GM12878 (cell line): Measurements from ENCODE around the gene BCLAF1. TPM values are rescaled to one million over a fixed set of nuclear protein-coding genes. Genes with fewer than 3 reads are reported as not detected.

Source experiments
- ATAC-seq: fragments of 200-7000 bp; cut with Tn5 transposase; 3 replicates; pipeline ENCODE4 v1.9.1; 2020; ENCODE audit warnings: mild to moderate bottlenecking, moderate library complexity
- BruUV-seq: library from RNA; stranded (reverse); fragments of 400-500 nt; replicated peaks from 2 replicates; lab custom pipeline; 2021; lab: Mats Ljungman, UMichigan
- CTCF ChIA-PET: fragments of 300-600 bp; sonication (Branson Sonifier 250); formaldehyde crosslinking; extraction: SDS; loops from one replicate; lab custom pipeline; 2021; ENCODE audit warnings: inconsistent platforms; lab: Yijun Ruan, JAX
- POLR2A ChIA-PET: fragments of 350-600 bp; formaldehyde crosslinking; extraction: SDS; loops from one replicate; lab custom pipeline; 2021; ENCODE audit warnings: inconsistent platforms; lab: Charles Lee
- RAD21 ChIA-PET: fragments of 300-600 bp; sonication (Branson Sonifier 250); formaldehyde crosslinking; loops from one replicate; lab custom pipeline; 2023; ENCODE audit warnings: antibody characterized with exemption; ENCODE audit not compliant: unreplicated experiment; lab: Charles Lee
- SMC1A ChIA-PET: fragments of 300-600 bp; sonication (Branson Sonifier 250); formaldehyde crosslinking; loops from one replicate; lab custom pipeline; 2023; ENCODE audit not compliant: unreplicated experiment, uncharacterized antibody; lab: Charles Lee
- DNase-seq: peaks from one replicate; pipeline ENCODE4 v3.0.0-alpha.2; 2011; ENCODE audit warnings: low read depth, low spot score
- FAIRE-seq: peaks from 3 replicates; lab custom pipeline; 2011; peaks lifted over from hg19 to GRCh38; lab: Jason Lieb, UNC
- H2AFZ ChIP-seq: 2 replicates; pipeline ENCODE4 v1.6.0; 2011; ENCODE audit warnings: low read depth, low read length, control low read depth; ENCODE audit not compliant: control insufficient read depth
- H3K27ac ChIP-seq: 2 replicates; pipeline ENCODE4 v1.5.1; 2011; ENCODE audit warnings: control low read depth; ENCODE audit not compliant: control insufficient read depth, insufficient read depth
- H3K27me3 ChIP-seq, 2 experiments: replicated peaks in 1 of 2; 2 replicates each; pipeline versions ENCODE4 v1.6.0 to v1.6.1; 2011; ENCODE audit warnings: low read length in 1 of 2; ENCODE audit not compliant: control insufficient read depth in 2 of 2, insufficient read depth in 2 of 2
- H3K36me3 ChIP-seq, 2 experiments: 2 replicates each; pipeline ENCODE4 v1.5.1; 2011; ENCODE audit warnings: low read length in 1 of 2; ENCODE audit not compliant: control insufficient read depth in 2 of 2, insufficient read depth in 2 of 2
- H3K4me1 ChIP-seq: 2 replicates; pipeline ENCODE4 v1.6.1; 2011; ENCODE audit warnings: mild to moderate bottlenecking, low read length, moderate library complexity, mixed read lengths; ENCODE audit not compliant: control insufficient read depth, insufficient read depth
- H3K4me2 ChIP-seq: 2 replicates; pipeline ENCODE4 v1.6.0; 2011; ENCODE audit warnings: control low read depth; ENCODE audit not compliant: control insufficient read depth, insufficient read depth
- H3K4me3 ChIP-seq: fragments of 200-600 bp; sonication (generic); 2 replicates; pipeline ENCODE4 v1.5.1; 2016
- H3K79me2 ChIP-seq: 2 replicates; pipeline ENCODE4 v1.6.0; 2011; ENCODE audit warnings: low read length; ENCODE audit not compliant: control insufficient read depth, insufficient read depth
- H3K9ac ChIP-seq: 2 replicates; pipeline ENCODE4 v1.8.0; 2011; ENCODE audit warnings: low read length, control low read depth, mixed read lengths; ENCODE audit not compliant: control insufficient read depth, insufficient read depth
- H3K9me3 ChIP-seq: replicated peaks from 3 replicates; pipeline ENCODE4 v1.5.1; 2011; ENCODE audit warnings: mild to moderate bottlenecking, low read length; ENCODE audit not compliant: control insufficient read depth, insufficient read depth
- H4K20me1 ChIP-seq: 2 replicates; pipeline ENCODE4 v1.6.0; 2011; ENCODE audit not compliant: control insufficient read depth, insufficient read depth
- BCLAF1 ChIP-seq: fragments of 450-650 bp; IDR thresholded peaks from 2 replicates; pipeline ENCODE4 v1.6.1; 2017; ENCODE audit warnings: antibody characterized with exemption, mild to moderate bottlenecking, moderate library complexity
- CBX3 ChIP-seq: fragments of 200-600 bp; sonication (generic); IDR thresholded peaks from 2 replicates; pipeline ENCODE4 v1.6.1; 2016; ENCODE audit warnings: low read depth, borderline replicate concordance
- CEBPB ChIP-seq, 2 experiments: fragments of 150-350 bp in 1 of 2; IDR thresholded peaks; 2 replicates each; pipeline ENCODE4 v1.6.1; 2012 to 2014; ENCODE audit warnings: low read depth in 2 of 2, low read length in 2 of 2, borderline replicate concordance in 1 of 2, inconsistent platforms in 1 of 2
- CHD1 ChIP-seq: IDR thresholded peaks from 2 replicates; pipeline ENCODE4 v1.6.1; 2012; ENCODE audit warnings: low read depth, low read length, improper control_type of control experiment
- CREB1 ChIP-seq: IDR thresholded peaks from 2 replicates; pipeline ENCODE4 v1.6.1; 2012; ENCODE audit warnings: low read depth, mild to moderate bottlenecking, inconsistent platforms
- FOXK2 ChIP-seq: fragments of 450-650 bp; IDR thresholded peaks from 2 replicates; pipeline ENCODE4 v1.6.1; 2017; ENCODE audit warnings: mild to moderate bottlenecking, moderate library complexity
- JUND ChIP-seq: IDR thresholded peaks from 2 replicates; pipeline ENCODE4 v1.6.1; 2012; ENCODE audit warnings: low read depth, mild to moderate bottlenecking, low read length, improper control_type of control experiment, moderate library complexity
- LARP7 ChIP-seq: fragments of 450-650 bp; IDR thresholded peaks from 2 replicates; pipeline ENCODE4 v1.6.1; 2017; ENCODE audit warnings: mild to moderate bottlenecking
- MEF2A ChIP-seq: IDR thresholded peaks from 2 replicates; pipeline ENCODE4 v1.6.1; 2011; ENCODE audit warnings: low read depth, mild to moderate bottlenecking, low read length, moderate library complexity; ENCODE audit not compliant: insufficient read depth
- NBN ChIP-seq: fragments of 450-650 bp; IDR thresholded peaks from 2 replicates; pipeline ENCODE4 v1.6.1; 2016
- NR2C1 ChIP-seq: fragments of 450-650 bp; IDR thresholded peaks from 2 replicates; pipeline ENCODE4 v1.6.1; 2017; ENCODE audit warnings: antibody characterized with exemption, mild to moderate bottlenecking, moderate library complexity
- RELB ChIP-seq: fragments of 450-650 bp; IDR thresholded peaks from 2 replicates; pipeline ENCODE4 v1.6.1; 2017; ENCODE audit warnings: low read depth, mild to moderate bottlenecking, moderate library complexity
- SUPT20H ChIP-seq: IDR thresholded peaks from 2 replicates; pipeline ENCODE4 v1.6.1; 2011; ENCODE audit warnings: low read depth, mild to moderate bottlenecking, low read length, moderate library complexity, borderline replicate concordance; ENCODE audit not compliant: control insufficient read depth
- ZBTB11 ChIP-seq: fragments of 450-650 bp; formaldehyde crosslinking; IDR thresholded peaks from 2 replicates; pipeline ENCODE4 v1.5.0; 2022; ENCODE audit warnings: mild to moderate bottlenecking, missing genetic modification characterization
- ZNF384 ChIP-seq: IDR thresholded peaks from 2 replicates; pipeline ENCODE4 v1.6.1; 2012; ENCODE audit warnings: low read depth, mild to moderate bottlenecking, low read length, improper control_type of control experiment, borderline replicate concordance
- ZZZ3 ChIP-seq: IDR thresholded peaks from 2 replicates; pipeline ENCODE4 v1.6.1; 2011; ENCODE audit warnings: low read depth; ENCODE audit not compliant: control insufficient read depth, insufficient read length
- WGBS: methylation state at CpG from one replicate; pipeline ENCODE4 v1.1.6; 2016; ENCODE audit warnings: low lambda C conversion rate; ENCODE audit not compliant: insufficient replicate concordance, insufficient coverage; ENCODE audit errors: missing lambda C conversion rate; 5-methylcytosine and 5-hydroxymethylcytosine counted together
- in situ Hi-C: fragments of 300-500 bp; cut with MboI; formaldehyde crosslinking; loops from 9 replicates; pipeline ENCODE4 v1.14.3; 2018; ENCODE audit warnings: mixed read lengths
- intact Hi-C: fragments of 100-400 bp; cut with micrococcal nuclease; formaldehyde crosslinking; loops from one replicate; pipeline ENCODE4 v1.14.2; 2022; ENCODE audit not compliant: unreplicated experiment
- polyA plus RNA-seq, 11 experiments: library from polyadenylated mRNA; depleted of rRNA in 4 of 11; unstranded in 6 of 11; stranded (reverse) in 5 of 11; fragments of >200 nt; fragmentation: Nextera tagmentation in 4 of 11; fragmentation: Illumina TruSeq in 1 of 11; extraction: Ambion mirVana in 4 of 11; extraction: Trizol in 1 of 11; gene quantifications; 1 replicate in 1 of 11; 2 replicates in 10 of 11; pipeline versions ENCODE4 v1.2.1 to v1.2.3, GENCODE V29; 2011 to 2016; ENCODE audit warnings: inconsistent platforms in 2 of 11, missing spikeins in 2 of 11, low read depth in 1 of 11
- total RNA-seq, 4 experiments: library from RNA; depleted of rRNA in 3 of 4; stranded (reverse); fragments of >200 nt in 3 of 4; fragmentation: Illumina TruSeq in 1 of 4; extraction: Trizol in 1 of 4; gene quantifications; 2 replicates each; pipeline versions ENCODE4 v1.2.1 to v1.2.3, GENCODE V29; 2013 to 2021

The BCLAF1 gene
- total and polyA plus RNA-seq, 10 of the 15 experiments (the other 5 are each of a cell fraction or from before 2014, with no cell fraction given): 56.0 to 223 (median 114) TPM

- intact Hi-C loops: no loop called here
- WGBS: 43% methylated on average over 13 of the region's 13 CpGs
- TF ChIP-seq FOXK2: no peak
- TF ChIP-seq BCLAF1: no peak
- TF ChIP-seq CEBPB (IDR thresholded peaks at IDR 0.05; ENCODE audit: borderline replicate concordance in 1 of 2, low read depth in 2 of 2, low read length in 2 of 2): no peak
- no peak for TF ChIP-seq JUND
- TF ChIP-seq ZBTB11 (CRISPR knock-in tag): no peak
- TF ChIP-seq NBN: no peak
- no peak for TF ChIP-seq CREB1
- TF ChIP-seq NR2C1: no peak
- no peak for TF ChIP-seq CBX3
- no peak for TF ChIP-seq CHD1
- TF ChIP-seq MEF2A: no peak
- TF ChIP-seq RELB: no peak
- no peak for TF ChIP-seq ZNF384
- no peak for TF ChIP-seq ZZZ3
- no peak for TF ChIP-seq LARP7
- no peak for TF ChIP-seq SUPT20H
Measured at GRCh38 chr6:136210398-136211165, 79.1 kb downstream of the BCLAF1 start.

More at GRCh38 chr6:136210398-136211165, 79.1 kb downstream of the BCLAF1 start:
- Histone ChIP-seq H3K4me3 (no peak overlapping the region), H2AFZ (no peak overlapping the region), H4K20me1 (no peaks in the 10 kb centered on the region), H3K4me2 (no peak overlapping the region), H3K27ac (no peak overlapping the region), H3K36me3 (no peaks in the 10 kb centered on the region), H3K9me3 (no peaks in the 10 kb centered on the region), H3K27me3 (no peaks in the 10 kb centered on the region; a peak in 1 of 4 replicates), H3K79me2 (no peaks in the 10 kb centered on the region), H3K9ac (no peak overlapping the region), H3K4me1 (no peaks in the 10 kb centered on the region)
- DNase-seq: no peak
- ChIA-PET RAD21 (no interaction called here), POLR2A (interaction anchor here (0.6 kb wide), 1 partner anchor 57 kb away, joined by 5 read pairs; no protein-coding TSS in a partner anchor), SMC1A (no interaction called here), CTCF (interaction anchor here (3.1 kb wide), 1 partner anchor 16 kb away, joined by 17 read pairs; no protein-coding TSS in a partner anchor)
- in situ Hi-C loops: no loop called here
- ATAC-seq: no peak
- no TSS peak for BruUV-seq
- no peak for FAIRE-seq
